ENCODE data around the gene CACNA2D3. TPM values are rescaled to one million over a fixed set of nuclear protein-coding genes. Genes with fewer than 3 reads are reported as not detected.

Gene CACNA2D3
- total RNA-seq, 1 experiment from 2014 or later, result not detected

- Mint-ChIP-seq H3K36me3 (ENCODE audit: insufficient read depth, unreplicated experiment) (no peaks in the 10 kb centered on the region), H3K9me3 (ENCODE audit: unreplicated experiment) (no peaks in the 10 kb centered on the region), H3K4me1 (ENCODE audit: low read depth, unreplicated experiment) (no peaks in the 10 kb centered on the region), H3K27me3 (ENCODE audit: insufficient read depth, unreplicated experiment) (peaks cover 18% of the 10 kb centered on the region), H3K4me3 (ENCODE audit: unreplicated experiment) (no peak overlapping the region), H3K27ac (ENCODE audit: unreplicated experiment) (no peak overlapping the region)
- Histone ChIP-seq H3K27me3 (replicated peaks; ENCODE audit: control insufficient read depth, insufficient read depth, low read length) (no peaks in the 10 kb centered on the region; the same call in 1 of the 2 replicates), H3K4me1 (no peaks in the 10 kb centered on the region), H3K9me3 (no peaks in the 10 kb centered on the region), H3K4me3 (ENCODE audit: low read depth, low read length) (no peak overlapping the region), H3K36me3 (ENCODE audit: control insufficient read depth, insufficient read depth, low read length) (no peaks in the 10 kb centered on the region)
- no TSS peak for BruUV-seq (replicated peaks)
- ChIA-PET POLR2A (no interaction called here), CTCF (no interaction called here)
- DNase-seq, result no peak
- intact Hi-C loops (cut with micrococcal nuclease; ENCODE audit: unreplicated experiment), result no loop called here
- TF ChIP-seq CTCF (IDR thresholded peaks at IDR 0.05; ENCODE audit: insufficient read depth in 1 of 2, low read depth in 1 of 2, low read length in 1 of 2, severe bottlenecking in 1 of 2, unreplicated experiment in 1 of 2), result no peak
Observed at GRCh38 chr3:54882129-54882833, 759.9 kb downstream of the CACNA2D3 start.

- BruUV-seq (replicated peaks), result no TSS peak
- H3K9me3 Mint-ChIP-seq (ENCODE audit: unreplicated experiment), result no peaks in the 10 kb centered on the region
- peaks cover 8% of the 10 kb centered on the region for H3K27me3 Mint-ChIP-seq (ENCODE audit: insufficient read depth, unreplicated experiment)
- H3K4me1 Mint-ChIP-seq (ENCODE audit: low read depth, unreplicated experiment), result no peaks in the 10 kb centered on the region
- TF ChIP-seq CTCF (IDR thresholded peaks at IDR 0.05; ENCODE audit: insufficient read depth in 1 of 2, low read depth in 1 of 2, low read length in 1 of 2, severe bottlenecking in 1 of 2, unreplicated experiment in 1 of 2), result no peak
- Histone ChIP-seq H3K9me3 (no peaks in the 10 kb centered on the region), H3K36me3 (ENCODE audit: control insufficient read depth, insufficient read depth, low read length) (no peaks in the 10 kb centered on the region), H3K4me3 (ENCODE audit: low read depth, low read length) (no peak overlapping the region), H3K4me1 (peaks cover 15% of the 10 kb centered on the region), H3K27me3 (replicated peaks; ENCODE audit: control insufficient read depth, insufficient read depth, low read length) (no peaks in the 10 kb centered on the region)
- intact Hi-C loops (cut with micrococcal nuclease; ENCODE audit: unreplicated experiment), result no loop called here
- H3K4me3 Mint-ChIP-seq (ENCODE audit: unreplicated experiment), result no peak overlapping the region
- no peak overlapping the region for H3K27ac Mint-ChIP-seq (ENCODE audit: unreplicated experiment)
- DNase-seq, result no peak
- no peaks in the 10 kb centered on the region for H3K36me3 Mint-ChIP-seq (ENCODE audit: insufficient read depth, unreplicated experiment)
- ChIA-PET CTCF (no interaction called here), POLR2A (no interaction called here)
Observed at GRCh38 chr3:54888162-54888561, 765.8 kb downstream of the CACNA2D3 start.

- no peak for DNase-seq
- H3K4me3 Mint-ChIP-seq (ENCODE audit: unreplicated experiment), result no peak overlapping the region
- no peaks in the 10 kb centered on the region for H3K27me3 ChIP-seq (replicated peaks; ENCODE audit: control insufficient read depth, insufficient read depth, low read length)
- no peaks in the 10 kb centered on the region for H3K9me3 ChIP-seq
- ChIA-PET CTCF (no interaction called here), POLR2A (no interaction called here)
- H3K27ac Mint-ChIP-seq (ENCODE audit: unreplicated experiment), result no peak overlapping the region
- H3K9me3 Mint-ChIP-seq (ENCODE audit: unreplicated experiment), result no peaks in the 10 kb centered on the region
- no peak overlapping the region for H3K4me3 ChIP-seq (ENCODE audit: low read depth, low read length)
- H3K27me3 Mint-ChIP-seq (ENCODE audit: insufficient read depth, unreplicated experiment), result peaks cover 8% of the 10 kb centered on the region
- BruUV-seq (replicated peaks), result no TSS peak
- peaks cover 15% of the 10 kb centered on the region for H3K4me1 ChIP-seq
- TF ChIP-seq CTCF (IDR thresholded peaks at IDR 0.05; ENCODE audit: insufficient read depth in 1 of 2, low read depth in 1 of 2, low read length in 1 of 2, severe bottlenecking in 1 of 2, unreplicated experiment in 1 of 2), result no peak
- no peaks in the 10 kb centered on the region for H3K36me3 ChIP-seq (ENCODE audit: control insufficient read depth, insufficient read depth, low read length)
- no peaks in the 10 kb centered on the region for H3K4me1 Mint-ChIP-seq (ENCODE audit: low read depth, unreplicated experiment)
- intact Hi-C loops (cut with micrococcal nuclease; ENCODE audit: unreplicated experiment), result no loop called here
- no peaks in the 10 kb centered on the region for H3K36me3 Mint-ChIP-seq (ENCODE audit: insufficient read depth, unreplicated experiment)
Observed at GRCh38 chr3:54888873-54889272, 766.5 kb downstream of the CACNA2D3 start.

Data from Caco-2 (cell line).